Trophoblast cell (in vitro differentiated cells and primary cell): ENCODE data around the gene NUP43.
"Not testable (repeated sequence)": the region's sequence is repeated elsewhere in the genome, so short reads cannot be mapped to it uniquely, and the experiment has no call there.

ENCODE experiments used
- DNase-seq, 2 donors: peaks; one replicate each; pipeline ENCODE4 v3.0.0-alpha.2; 2016
- H2AFZ ChIP-seq: 2 replicates; pipeline ENCODE4 v1.6.1; 2013; ENCODE audit warnings: low read length, moderate library complexity, mild to moderate bottlenecking; ENCODE audit not compliant: insufficient read depth, poor library complexity
- H2AK5ac ChIP-seq: 2 replicates; pipeline ENCODE4 v1.6.1; 2013; ENCODE audit warnings: mild to moderate bottlenecking, low read length
- H2BK120ac ChIP-seq: 2 replicates; pipeline ENCODE4 v1.6.1; 2013; ENCODE audit warnings: low read length, mild to moderate bottlenecking, moderate library complexity; ENCODE audit not compliant: insufficient read depth, poor library complexity
- H2BK12ac ChIP-seq: 2 replicates; pipeline ENCODE4 v1.6.1; 2013; ENCODE audit warnings: mild to moderate bottlenecking, low read length, moderate library complexity
- H2BK5ac ChIP-seq: 2 replicates; pipeline ENCODE4 v1.6.1; 2013; ENCODE audit warnings: low read length, low read depth, moderate library complexity, mild to moderate bottlenecking; ENCODE audit not compliant: poor library complexity
- H3K14ac ChIP-seq: 2 replicates; pipeline ENCODE4 v1.6.1; 2013; ENCODE audit warnings: mild to moderate bottlenecking, low read length
- H3K18ac ChIP-seq: 2 replicates; pipeline ENCODE4 v1.6.1; 2013; ENCODE audit warnings: mild to moderate bottlenecking, low read length
- H3K23ac ChIP-seq: 2 replicates; pipeline ENCODE4 v1.6.1; 2013; ENCODE audit warnings: low read length
- H3K27ac ChIP-seq: 2 replicates; pipeline ENCODE4 v1.5.1; 2013; ENCODE audit warnings: low read depth, mild to moderate bottlenecking, inconsistent platforms, low read length, moderate library complexity
- H3K27me3 ChIP-seq: 2 replicates; pipeline ENCODE4 v1.6.1; 2013; ENCODE audit warnings: inconsistent platforms, mild to moderate bottlenecking, low read length, moderate library complexity; ENCODE audit not compliant: insufficient read depth
- H3K36me3 ChIP-seq, 2 experiments: 1 replicate in 1 of 2; 2 replicates in 1 of 2; pipeline ENCODE4 v1.6.1; 2013; ENCODE audit warnings: low read length in 2 of 2, mild to moderate bottlenecking in 2 of 2, moderate library complexity in 1 of 2; ENCODE audit not compliant: insufficient read depth in 2 of 2, control insufficient read depth in 1 of 2
- H3K4ac ChIP-seq: 2 replicates; pipeline ENCODE4 v1.6.1; 2013; ENCODE audit warnings: low read depth, mild to moderate bottlenecking, low read length, moderate library complexity
- H3K4me1 ChIP-seq, 2 experiments: 1 replicate in 1 of 2; 2 replicates in 1 of 2; pipeline ENCODE4 v1.6.1; 2013; ENCODE audit warnings: low read length in 2 of 2, mild to moderate bottlenecking in 2 of 2, moderate library complexity in 1 of 2; ENCODE audit not compliant: insufficient read depth in 2 of 2, control insufficient read depth in 1 of 2
- H3K4me2 ChIP-seq: 2 replicates; pipeline ENCODE4 v1.6.1; 2013; ENCODE audit warnings: inconsistent platforms, mild to moderate bottlenecking, low read length, moderate library complexity
- H3K4me3 ChIP-seq: 2 replicates; pipeline ENCODE4 v1.5.1; 2013; ENCODE audit warnings: mild to moderate bottlenecking, low read depth, low read length, inconsistent platforms
- H3K79me1 ChIP-seq: one replicate; pipeline ENCODE4 v1.6.1; 2013; ENCODE audit warnings: low read length
- H3K79me2 ChIP-seq: 2 replicates; pipeline ENCODE4 v1.6.1; 2013; ENCODE audit warnings: low read length, mild to moderate bottlenecking; ENCODE audit not compliant: control insufficient read depth, insufficient read depth, poor library complexity
- H3K9ac ChIP-seq: 2 replicates; pipeline ENCODE4 v1.6.1; 2013; ENCODE audit warnings: mild to moderate bottlenecking, low read length
- H3K9me3 ChIP-seq: 2 replicates; pipeline ENCODE4 v1.6.1; 2013; ENCODE audit warnings: low read depth, mild to moderate bottlenecking, control low read depth, inconsistent platforms, low read length; ENCODE audit not compliant: insufficient read depth
- H4K12ac ChIP-seq: 2 replicates; pipeline ENCODE4 v1.6.1; 2013; ENCODE audit warnings: low read depth, mild to moderate bottlenecking, low read length, moderate library complexity
- H4K8ac ChIP-seq: 2 replicates; pipeline ENCODE4 v1.6.1; 2013; ENCODE audit warnings: low read depth, mild to moderate bottlenecking, low read length, moderate library complexity
- H4K91ac ChIP-seq: one replicate; pipeline ENCODE4 v1.6.1; 2013; ENCODE audit warnings: low read depth, mild to moderate bottlenecking, low read length, moderate library complexity
- WGBS: extraction: QIAGEN DNeasy Blood & Tissue Kit; methylation state at CpG from one replicate; pipeline ENCODE4 v1.1.7; 2013; ENCODE audit warnings: missing lambda C conversion rate; ENCODE audit not compliant: insufficient read length, insufficient coverage; ENCODE audit errors: extremely low coverage; 5-methylcytosine and 5-hydroxymethylcytosine counted together

NUP43 gene

DNA sequence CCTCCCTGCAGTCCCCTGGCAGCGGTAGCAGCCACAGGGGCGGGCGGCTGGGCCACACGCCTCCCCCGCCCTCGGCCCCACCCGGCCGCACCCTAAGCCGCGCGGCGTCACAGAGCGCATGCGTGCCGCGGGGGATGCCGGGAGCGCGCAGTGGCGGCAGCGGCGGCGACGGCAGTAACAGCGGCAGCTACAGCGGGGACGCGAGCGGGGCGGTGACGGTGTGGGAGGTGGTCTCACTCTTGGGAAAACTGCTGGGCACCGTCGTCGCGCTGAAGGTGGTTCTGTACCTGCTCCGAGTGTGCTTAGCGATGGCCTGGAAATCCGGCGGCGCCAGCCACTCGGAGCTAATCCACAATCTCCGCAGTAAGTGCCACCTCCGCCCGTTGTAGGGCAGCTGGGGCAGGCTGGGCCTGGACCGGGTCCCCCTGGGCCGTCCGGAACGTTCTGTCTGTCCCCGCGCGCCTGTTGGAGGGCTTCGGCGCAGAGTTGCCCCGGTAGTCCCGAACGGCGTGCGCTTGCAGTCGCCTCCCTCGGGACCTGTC lies 3.3 kb upstream of the NUP43 start, which contains the start of gene PCMT1:
Gene PCMT1, plus strand, starts transcription at position 148 of the 542 bp plus-strand sequence. Its CDS starts 161 bp downstream, at position 309.
- no peaks in the 10 kb centered on the region for H3K4me1 ChIP-seq
- peak within 1 kb of the TSS; percentile 94 for H3K9ac ChIP-seq
- peak within 1 kb of the TSS; percentile 86 for H3K4me2 ChIP-seq
- no peaks in the 10 kb centered on the region for H3K36me3 ChIP-seq
- peak within 1 kb of the TSS; percentile 98 for H3K4me3 ChIP-seq
- H3K9me3 ChIP-seq = no peaks in the 10 kb centered on the region
- WGBS = no CpG with 5 or more reads among the region's 60 CpGs
- H3K14ac ChIP-seq = peak within 1 kb of the TSS; percentile 98
- peak within 1 kb of the TSS; percentile 73 for H2AK5ac ChIP-seq
- H4K12ac ChIP-seq = peak within 1 kb of the TSS; percentile 91
- peak within 1 kb of the TSS; percentile 18 for H2BK12ac ChIP-seq
- H3K79me2 ChIP-seq = peaks cover 19% of the 10 kb centered on the region
- peak within 1 kb of the TSS; percentile 83 for H2BK5ac ChIP-seq
- DNase-seq = peak; percentile 96 to 98
- peak within 1 kb of the TSS; percentile 99 for H2AFZ ChIP-seq
- H3K79me1 ChIP-seq = peaks cover 10% of the 10 kb centered on the region
- peak within 1 kb of the TSS; percentile 86 for H3K27ac ChIP-seq
- no peaks in the 10 kb centered on the region for H3K27me3 ChIP-seq
- H3K4ac ChIP-seq = peak within 1 kb of the TSS; percentile 93
- peak within 1 kb of the TSS; percentile 82 for H4K91ac ChIP-seq
- H3K23ac ChIP-seq = no peak within 1 kb of the TSS
- H4K8ac ChIP-seq = peak within 1 kb of the TSS; percentile 98
- peak within 1 kb of the TSS; percentile 77 for H2BK120ac ChIP-seq
- H3K18ac ChIP-seq = peak within 1 kb of the TSS; percentile 97

DNA sequence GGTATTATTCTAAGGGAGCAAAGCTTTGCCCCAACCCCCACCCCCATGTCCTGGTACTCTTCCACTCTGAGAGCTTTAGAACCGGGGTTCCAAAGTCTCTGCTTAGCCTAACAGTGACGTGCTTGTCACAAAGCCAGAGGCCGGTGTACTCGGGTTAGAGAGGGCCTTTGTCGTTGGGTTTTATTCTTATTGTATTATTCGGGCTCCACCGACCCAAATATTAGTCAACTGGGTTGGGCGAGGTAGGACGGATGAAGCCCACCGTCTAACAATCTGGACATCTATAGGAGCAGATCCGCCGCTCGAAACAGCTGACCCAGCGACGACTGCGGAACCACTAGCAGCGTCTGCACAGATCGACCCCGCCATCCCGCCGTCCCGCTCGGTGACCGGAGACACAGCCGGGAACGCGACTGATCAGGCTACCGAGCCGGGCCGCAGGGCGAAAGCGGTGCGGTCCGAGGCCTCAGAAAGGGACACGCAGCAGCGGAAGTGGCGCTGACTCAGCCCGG lies 2.8 kb upstream of the NUP43 start:
- peak overlapping the region; percentile 82 for H3K9ac ChIP-seq
- H3K79me1 ChIP-seq = peaks cover 10% of the 10 kb centered on the region
- WGBS = no CpG with 5 or more reads among the region's 38 CpGs
- H2BK120ac ChIP-seq = peak overlapping the region; percentile 77
- peak overlapping the region; percentile 91 for H4K12ac ChIP-seq
- H2BK12ac ChIP-seq, H2AK5ac ChIP-seq, H2BK5ac ChIP-seq, H3K36me3 ChIP-seq, H3K23ac ChIP-seq, H3K27me3 ChIP-seq, H3K4me1 ChIP-seq, H3K9me3 ChIP-seq, DNase-seq: not testable (repeated sequence)
- H3K4me3 ChIP-seq = peak overlapping the region; percentile 98
- H4K91ac ChIP-seq = peak overlapping the region; percentile 81
- peak overlapping the region; percentile 73 for H3K27ac ChIP-seq
- H3K14ac ChIP-seq = peak overlapping the region; percentile 87
- H3K18ac ChIP-seq = peak overlapping the region; percentile 77
- peak overlapping the region; percentile 90 for H2AFZ ChIP-seq
- peaks cover 19% of the 10 kb centered on the region for H3K79me2 ChIP-seq
- H3K4ac ChIP-seq = peak overlapping the region; percentile 93
- H3K4me2 ChIP-seq = peak overlapping the region; percentile 59
- H4K8ac ChIP-seq = peak overlapping the region; percentile 96

DNA sequence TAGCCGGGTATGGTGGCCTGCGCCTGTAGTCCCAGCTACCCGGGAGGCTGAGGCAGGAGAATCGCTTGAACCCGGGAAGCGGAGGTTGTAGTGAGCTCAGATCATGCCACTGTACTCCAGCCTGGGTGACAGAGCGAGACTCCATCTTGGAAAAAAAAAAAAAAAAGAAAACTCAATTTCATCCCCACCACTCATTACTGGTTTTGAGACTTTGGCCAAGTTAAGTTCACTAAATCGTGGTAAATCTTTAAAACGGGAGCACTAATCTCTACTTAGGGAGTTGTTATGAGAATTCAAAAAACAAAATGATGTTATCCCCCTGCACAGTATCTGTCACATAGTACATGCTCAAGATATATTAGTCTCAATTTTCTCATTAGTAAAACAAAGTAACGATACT lies 1.1 kb downstream of the NUP43 start:
- not testable (repeated sequence) for H3K18ac ChIP-seq, H3K27ac ChIP-seq, H3K4me2 ChIP-seq, H3K23ac ChIP-seq, H3K27me3 ChIP-seq, H4K8ac ChIP-seq, H2BK120ac ChIP-seq, H4K91ac ChIP-seq, H2BK12ac ChIP-seq, H4K12ac ChIP-seq, DNase-seq, H3K4me1 ChIP-seq, H3K4ac ChIP-seq, H2AK5ac ChIP-seq, H3K9ac ChIP-seq, H3K79me2 ChIP-seq, H2AFZ ChIP-seq, H3K4me3 ChIP-seq, H3K14ac ChIP-seq, H2BK5ac ChIP-seq, H3K9me3 ChIP-seq
- WGBS = no CpG with 5 or more reads among the region's 10 CpGs
- H3K36me3 ChIP-seq = peaks cover 22 to 24% of the 10 kb centered on the region in 2 experiments
- peaks cover 10% of the 10 kb centered on the region for H3K79me1 ChIP-seq

DNA sequence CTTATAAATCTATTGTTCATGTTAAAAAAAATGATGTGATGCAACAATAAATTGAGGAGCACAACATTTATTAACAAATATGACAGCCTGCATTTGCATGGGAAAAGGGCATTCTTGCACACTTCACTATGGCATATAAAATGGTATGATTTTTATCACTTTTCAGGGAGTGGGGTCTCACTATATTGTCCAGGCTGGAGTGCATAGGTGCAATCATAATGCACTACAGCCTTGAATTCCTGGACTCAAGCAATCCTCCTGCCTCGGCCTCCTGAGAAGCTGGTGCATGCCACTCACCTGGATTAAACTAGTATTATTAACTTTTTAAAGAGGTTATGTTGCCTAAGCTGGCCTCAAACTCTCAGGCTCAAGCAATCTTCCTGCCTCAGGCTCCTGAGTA lies 11.4 kb downstream of the NUP43 start:
- no peak overlapping the region for H4K12ac ChIP-seq
- no peak overlapping the region for H3K18ac ChIP-seq
- DNase-seq = no peak
- H3K4me3 ChIP-seq = no peak overlapping the region
- no peak overlapping the region for H4K91ac ChIP-seq
- no peak overlapping the region for H3K9ac ChIP-seq
- no peaks in the 10 kb centered on the region for H3K9me3 ChIP-seq
- H3K27ac ChIP-seq = no peak overlapping the region
- no peaks in the 10 kb centered on the region for H3K79me2 ChIP-seq
- no peak overlapping the region for H2AK5ac ChIP-seq
- H2BK5ac ChIP-seq = no peak overlapping the region
- no peak overlapping the region for H4K8ac ChIP-seq
- no peak overlapping the region for H2AFZ ChIP-seq
- H3K4ac ChIP-seq = no peak overlapping the region
- H3K4me2 ChIP-seq = no peak overlapping the region
- no peak overlapping the region for H3K23ac ChIP-seq
- H3K36me3 ChIP-seq = peaks cover 53 to 54% of the 10 kb centered on the region in 2 experiments
- H2BK120ac ChIP-seq = no peak overlapping the region
- no peaks in the 10 kb centered on the region for H3K4me1 ChIP-seq
- no peak overlapping the region for H2BK12ac ChIP-seq
- H3K14ac ChIP-seq = no peak overlapping the region
- no CpG with 5 or more reads among the region's 1 CpG for WGBS
- H3K27me3 ChIP-seq = no peaks in the 10 kb centered on the region
- H3K79me1 ChIP-seq = no peaks in the 10 kb centered on the region
